Tibial nerve (tissue), 4 donors: ENCODE measurements around the gene NUDT22. TPM values are rescaled to one million over a fixed set of nuclear protein-coding genes. Genes with fewer than 3 reads are reported as not detected.

Experiments
- DNase-seq, 2 donors: peaks; one replicate each; pipeline ENCODE4 v3.0.0-alpha.2; 2019; ENCODE audit warnings: low spot score in 2 of 2
- H3K27ac ChIP-seq, 4 donors: fragments of 200-600 bp; sonication (generic) in 3 of 4; one replicate each; pipeline ENCODE4 v1.5.1; 2017 to 2019; ENCODE audit warnings: mild to moderate bottlenecking in 1 of 4
- H3K27me3 ChIP-seq, 2 donors: fragments of 200-600 bp; sonication (generic) in 1 of 2; one replicate each; pipeline versions ENCODE4 v1.5.1 to v1.6.0; 2017 to 2019
- H3K36me3 ChIP-seq, 3 donors: fragments of 200-600 bp; sonication (generic); one replicate each; pipeline ENCODE4 v1.5.1; 2018 to 2019
- H3K4me1 ChIP-seq, 4 donors: fragments of 200-600 bp; sonication (generic) in 3 of 4; one replicate each; pipeline ENCODE4 v1.5.1; 2017 to 2019
- H3K4me3 ChIP-seq, 4 donors: fragments of 200-600 bp; sonication (generic) in 3 of 4; one replicate each; pipeline ENCODE4 v1.5.1; 2017 to 2019; ENCODE audit warnings: mild to moderate bottlenecking in 1 of 4, moderate library complexity in 1 of 4
- H3K9me3 ChIP-seq, 4 donors: fragments of 200-600 bp; sonication (generic) in 3 of 4; one replicate each; pipeline ENCODE4 v1.5.1; 2017 to 2019
- CTCF ChIP-seq, 5 experiments: fragments of 200-600 bp in 3 of 5; fragments of 450-650 bp in 2 of 5; sonication (generic) in 3 of 5; IDR thresholded peaks; one replicate each; pipeline ENCODE4 v1.5.1; 2016 to 2019; ENCODE audit warnings: antibody characterized with exemption in 5 of 5, mild to moderate bottlenecking in 3 of 5, moderate library complexity in 2 of 5
- EP300 ChIP-seq, 2 donors: sonication (generic); formaldehyde crosslinking; IDR thresholded peaks; one replicate each; pipeline ENCODE4 v1.6.1; 2017; ENCODE audit warnings: antibody characterized with exemption in 2 of 2, mild to moderate bottlenecking in 1 of 2
- POLR2A ChIP-seq, 2 donors: fragments of 450-650 bp; IDR thresholded peaks; one replicate each; pipeline ENCODE4 v1.6.1; 2017; ENCODE audit warnings: antibody characterized with exemption in 2 of 2, mild to moderate bottlenecking in 2 of 2, moderate library complexity in 2 of 2
- WGBS, 2 donors: methylation state at CpG; one replicate each; pipeline ENCODE4 v1.1.5; 2018; 5-methylcytosine and 5-hydroxymethylcytosine counted together
- total RNA-seq, 4 donors: library from RNA; depleted of rRNA; stranded (reverse); fragments of >200 nt; gene quantifications; one replicate each; pipeline ENCODE4 v1.1.0, GENCODE V29; 2016

The NUDT22 gene
- total RNA-seq, 4 donors from 2014 or later, result 33.0 to 83.7 (median 60.2) TPM

DNA sequence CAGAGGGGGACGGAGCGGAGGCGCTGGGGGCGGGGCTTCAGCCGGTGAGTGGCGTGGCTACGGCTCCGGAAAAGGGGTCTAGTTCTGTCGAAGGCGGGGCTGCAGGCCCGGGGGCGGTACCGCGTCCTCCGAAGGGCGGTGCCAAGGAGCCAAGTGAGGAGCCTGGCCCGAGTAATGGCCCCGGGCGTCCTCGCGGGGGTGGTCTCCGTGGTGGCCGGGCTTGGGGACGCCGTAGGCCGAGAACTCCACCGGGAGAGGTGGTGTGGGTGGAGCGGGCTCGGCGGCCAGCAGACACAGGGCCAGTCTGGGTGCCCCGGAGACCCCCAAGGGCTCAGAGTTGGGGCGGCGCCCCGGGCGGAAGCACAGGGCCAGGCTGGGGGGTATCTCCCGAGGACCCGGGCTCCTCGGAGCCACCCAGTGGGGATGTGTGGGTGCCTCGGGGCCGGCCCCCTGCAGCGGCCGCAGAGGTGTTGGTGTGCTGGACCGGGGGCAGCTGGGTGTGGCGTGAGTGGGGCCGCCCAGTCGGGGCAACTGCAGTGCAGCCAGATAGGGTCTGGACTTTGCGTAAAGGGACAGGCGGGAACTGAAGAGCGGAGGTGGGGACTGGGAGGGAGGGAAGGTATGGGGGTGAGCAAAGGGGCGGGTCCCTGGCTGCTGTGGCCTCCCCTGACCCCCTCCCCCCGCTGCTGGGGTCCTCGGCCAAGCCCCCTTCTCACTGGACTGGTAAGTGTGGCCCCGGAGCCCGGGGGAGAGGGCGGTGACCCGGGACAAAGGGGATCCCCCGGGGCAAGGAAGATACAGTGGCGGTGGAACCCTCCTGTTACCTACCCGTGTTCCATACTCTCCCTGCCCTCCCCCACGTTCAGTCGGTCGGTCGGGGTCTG lies 15.7 kb downstream of the NUDT22 start:
- no peak for DNase-seq
- Histone ChIP-seq H3K27me3 (no peaks in the 10 kb centered on the region), H3K4me3 (peak overlapping the region; percentile 78 to 98 (median 88)), H3K36me3 (peaks cover 0 to 44% (median 4%) of the 10 kb centered on the region in 3 donors), H3K27ac (peak overlapping the region; percentile 95 to 100 (median 100)), H3K9me3 (no peaks in the 10 kb centered on the region), H3K4me1 (peaks cover 0 to 54% (median 34%) of the 10 kb centered on the region in 4 donors)
- TF ChIP-seq CTCF (IDR thresholded peaks at IDR 0.05), result peak in 1 of 5 experiments; percentile 27
- TF ChIP-seq EP300 (IDR thresholded peaks at IDR 0.05), result peak; percentile 44 to 74
- peak; percentile 13 to 59 for TF ChIP-seq POLR2A (IDR thresholded peaks at IDR 0.05)
- WGBS, 2 donors, result 1 to 2% methylated on average over 39 to 54 of the region's 63 CpGs

GRCh38 chr11:64243236-64243854 lies 17.3 kb downstream of the NUDT22 start:
- peaks cover 0 to 66% (median 34%) of the 10 kb centered on the region in 4 donors for H3K4me1 ChIP-seq
- H3K27ac ChIP-seq, result peak overlapping the region in 1 of 4 donors; percentile 100
- H3K36me3 ChIP-seq, result peaks cover 0 to 28% (median 3%) of the 10 kb centered on the region in 3 donors
- no peak for DNase-seq
- no peaks in the 10 kb centered on the region for H3K27me3 ChIP-seq
- WGBS, 2 donors, result 76 to 81% methylated on average over 8 of the region's 8 CpGs
- H3K4me3 ChIP-seq, result no peak overlapping the region
- no peak for TF ChIP-seq CTCF (IDR thresholded peaks at IDR 0.05)
- no peak for TF ChIP-seq EP300 (IDR thresholded peaks at IDR 0.05)
- no peak for TF ChIP-seq POLR2A (IDR thresholded peaks at IDR 0.05)
- H3K9me3 ChIP-seq, result no peaks in the 10 kb centered on the region

- Histone ChIP-seq H3K27ac (peak overlapping the region in 1 of 4 donors; percentile 16), H3K9me3 (no peaks in the 10 kb centered on the region), H3K27me3 (no peaks in the 10 kb centered on the region), H3K4me1 (peaks cover 0 to 73% (median 32%) of the 10 kb centered on the region in 4 donors), H3K36me3 (peaks cover 0 to 20% (median 0%) of the 10 kb centered on the region in 3 donors), H3K4me3 (no peak overlapping the region)
- no peak for DNase-seq
- TF ChIP-seq EP300 (IDR thresholded peaks at IDR 0.05) (no peak), POLR2A (IDR thresholded peaks at IDR 0.05) (no peak), CTCF (IDR thresholded peaks at IDR 0.05) (no peak)
- 33 to 43% methylated on average over 5 of the region's 5 CpGs for WGBS, 2 donors
These were observed 18.0 kb downstream of the NUDT22 start for GRCh38 chr11:64244107-64244506.

GRCh38 chr11:64244966-64245365 lies 18.9 kb downstream of the NUDT22 start:
- H3K9me3 ChIP-seq, result no peaks in the 10 kb centered on the region
- peak overlapping the region; percentile 44 to 80 (median 70) for H3K4me3 ChIP-seq
- WGBS, 2 donors, result 0 to 15% methylated on average over 1 to 6 of the region's 6 CpGs
- peaks cover 0 to 77% (median 31%) of the 10 kb centered on the region in 4 donors for H3K4me1 ChIP-seq
- no peak for TF ChIP-seq EP300 (IDR thresholded peaks at IDR 0.05)
- no peak for TF ChIP-seq CTCF (IDR thresholded peaks at IDR 0.05)
- TF ChIP-seq POLR2A (IDR thresholded peaks at IDR 0.05), result no peak
- H3K27me3 ChIP-seq, result no peaks in the 10 kb centered on the region
- no peak for DNase-seq
- H3K27ac ChIP-seq, result peak overlapping the region in 3 of 4 donors; percentile 83 to 92 (median 84)
- peaks cover 0 to 18% (median 0%) of the 10 kb centered on the region in 3 donors for H3K36me3 ChIP-seq
